Prostate gland (tissue), 2 donors: Measurements from ENCODE around the gene ATP5PO. TPM values are rescaled to one million over a fixed set of nuclear protein-coding genes. Genes with fewer than 3 reads are reported as not detected.

Source experiments
- DNase-seq: peaks from one replicate; pipeline ENCODE4 v3.0.0-alpha.2; 2019; ENCODE audit warnings: low spot score
- H3K27ac ChIP-seq, 2 donors: fragments of 200-600 bp; sonication (generic); 2 replicates each; pipeline ENCODE4 v1.5.1; 2017 to 2019
- H3K27me3 ChIP-seq: fragments of 200-600 bp; sonication (generic); replicated peaks from 2 replicates; pipeline ENCODE4 v1.5.1; 2019; ENCODE audit not compliant: insufficient read depth
- H3K36me3 ChIP-seq, 2 donors: fragments of 200-600 bp; sonication (generic); 1 replicate in 1 of 2; 2 replicates in 1 of 2; pipeline versions ENCODE4 v1.5.1 to v1.8.1; 2017 to 2019
- H3K4me1 ChIP-seq: fragments of 200-600 bp; sonication (generic); replicated peaks from 2 replicates; pipeline ENCODE4 v1.5.1; 2019
- H3K4me3 ChIP-seq, 2 donors: fragments of 200-600 bp; sonication (generic); 2 replicates each; pipeline ENCODE4 v1.5.1; 2017 to 2019
- H3K9me3 ChIP-seq: fragments of 200-600 bp; sonication (generic); 2 replicates; pipeline ENCODE4 v1.5.1; 2017
- POLR2A ChIP-seq: fragments of 450-650 bp; IDR thresholded peaks from one replicate; pipeline ENCODE4 v1.6.1; 2016; ENCODE audit warnings: antibody characterized with exemption, mild to moderate bottlenecking
- POLR2AphosphoS5 ChIP-seq: sonication (generic); formaldehyde crosslinking; IDR thresholded peaks from one replicate; pipeline ENCODE4 v1.6.1; 2017; ENCODE audit warnings: antibody characterized with exemption
- WGBS: methylation state at CpG from one replicate; pipeline ENCODE4 v1.1.5; 2018; 5-methylcytosine and 5-hydroxymethylcytosine counted together
- intact Hi-C: fragments of 100-400 bp; cut with DNase I; formaldehyde crosslinking; loops from one replicate; pipeline ENCODE4 v1.14.2; 2022
- total RNA-seq, 2 donors: library from RNA; depleted of rRNA; stranded (reverse); fragments of >200 nt; gene quantifications; one replicate each; pipeline ENCODE4 v1.1.0, GENCODE V29; 2016
- TF ChIP-seq, protein P1 (sequence below), 4 experiments: fragments of 200-600 bp in 2 of 4; fragments of 450-650 bp in 2 of 4; sonication (generic) in 2 of 4; IDR thresholded peaks; 1 replicate in 3 of 4; 2 replicates in 1 of 4; pipeline ENCODE4 v1.5.1; 2016 to 2019; ENCODE audit warnings: antibody characterized with exemption in 4 of 4, mild to moderate bottlenecking in 2 of 4, moderate library complexity in 2 of 4

The ATP5PO gene
- total RNA-seq, 2 donors from 2014 or later: 143 to 153 TPM

DNA sequence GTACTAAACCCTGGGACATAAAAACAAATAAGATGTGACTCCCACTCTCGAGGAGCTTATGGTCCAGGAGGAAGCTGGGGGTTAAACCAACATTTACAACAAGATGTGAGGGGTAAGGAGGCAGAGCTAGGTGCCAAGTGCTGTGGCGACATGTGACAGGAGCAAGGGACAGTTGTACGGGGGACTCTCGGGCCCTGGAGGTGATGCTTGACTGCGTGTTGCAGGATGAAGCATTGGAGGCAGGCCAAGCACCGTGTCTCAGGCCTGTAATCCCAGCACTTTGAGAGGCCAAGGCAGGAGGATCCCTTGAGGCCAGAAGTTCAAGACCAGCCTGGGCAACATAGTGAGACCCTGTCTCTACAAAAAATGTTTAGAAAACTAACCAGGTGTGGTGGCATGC, 36.8 kb downstream of the ATP5PO start:
- Histone ChIP-seq H3K9me3 (no peaks in the 10 kb centered on the region), H3K27me3 (no peaks in the 10 kb centered on the region), H3K4me1 (no peaks in the 10 kb centered on the region), H3K4me3 (no peak overlapping the region), H3K36me3 (no peaks in the 10 kb centered on the region), H3K27ac (no peak overlapping the region)
- no peak for DNase-seq
- intact Hi-C loops: no loop called here
- TF ChIP-seq, protein P1, sequence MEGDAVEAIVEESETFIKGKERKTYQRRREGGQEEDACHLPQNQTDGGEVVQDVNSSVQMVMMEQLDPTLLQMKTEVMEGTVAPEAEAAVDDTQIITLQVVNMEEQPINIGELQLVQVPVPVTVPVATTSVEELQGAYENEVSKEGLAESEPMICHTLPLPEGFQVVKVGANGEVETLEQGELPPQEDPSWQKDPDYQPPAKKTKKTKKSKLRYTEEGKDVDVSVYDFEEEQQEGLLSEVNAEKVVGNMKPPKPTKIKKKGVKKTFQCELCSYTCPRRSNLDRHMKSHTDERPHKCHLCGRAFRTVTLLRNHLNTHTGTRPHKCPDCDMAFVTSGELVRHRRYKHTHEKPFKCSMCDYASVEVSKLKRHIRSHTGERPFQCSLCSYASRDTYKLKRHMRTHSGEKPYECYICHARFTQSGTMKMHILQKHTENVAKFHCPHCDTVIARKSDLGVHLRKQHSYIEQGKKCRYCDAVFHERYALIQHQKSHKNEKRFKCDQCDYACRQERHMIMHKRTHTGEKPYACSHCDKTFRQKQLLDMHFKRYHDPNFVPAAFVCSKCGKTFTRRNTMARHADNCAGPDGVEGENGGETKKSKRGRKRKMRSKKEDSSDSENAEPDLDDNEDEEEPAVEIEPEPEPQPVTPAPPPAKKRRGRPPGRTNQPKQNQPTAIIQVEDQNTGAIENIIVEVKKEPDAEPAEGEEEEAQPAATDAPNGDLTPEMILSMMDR (IDR thresholded peaks at IDR 0.05): no peak
- TF ChIP-seq POLR2A (no peak), POLR2AphosphoS5 (no peak)
- WGBS: 89% methylated on average over 6 of the region's 6 CpGs

DNA sequence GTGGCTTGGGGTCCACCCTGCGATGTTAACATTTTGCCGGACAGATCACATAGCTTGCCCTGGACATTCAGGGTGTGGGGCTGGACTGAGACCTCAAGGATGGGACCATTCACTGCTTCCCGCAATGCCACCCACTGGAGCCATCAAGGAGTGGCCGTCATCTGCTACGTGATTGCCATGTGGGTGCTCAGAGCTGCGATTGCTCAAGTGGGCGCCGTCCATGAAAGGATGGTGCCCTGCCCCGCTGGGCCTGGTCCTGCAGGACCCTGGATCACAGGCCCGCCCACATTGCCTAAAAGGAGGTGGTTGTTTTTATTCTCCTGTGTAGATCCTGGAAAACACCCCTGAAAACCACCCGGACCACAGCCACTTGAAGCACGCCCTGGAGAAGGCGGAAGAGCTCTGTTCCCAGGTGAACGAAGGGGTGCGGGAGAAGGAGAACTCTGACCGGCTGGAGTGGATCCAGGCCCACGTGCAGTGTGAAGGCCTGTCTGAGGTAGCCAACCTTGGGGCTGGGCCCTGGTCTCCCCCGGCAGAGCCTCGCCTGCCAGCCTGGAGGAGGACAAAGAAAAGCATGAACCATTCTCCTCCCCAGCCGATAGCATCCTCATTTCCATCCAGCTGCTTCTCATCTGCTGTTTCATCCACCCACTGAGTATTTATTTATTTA, 40.4 kb downstream of the ATP5PO start:
- DNase-seq: no peak
- Histone ChIP-seq H3K36me3 (no peaks in the 10 kb centered on the region), H3K9me3 (no peaks in the 10 kb centered on the region), H3K4me3 (no peak overlapping the region), H3K27ac (no peak overlapping the region), H3K4me1 (no peaks in the 10 kb centered on the region), H3K27me3 (no peaks in the 10 kb centered on the region)
- no peak for TF ChIP-seq POLR2A
- TF ChIP-seq POLR2AphosphoS5: no peak
- TF ChIP-seq, protein P1 (IDR thresholded peaks at IDR 0.05): no peak
- intact Hi-C loops: no loop called here
- WGBS: 92% methylated on average over 20 of the region's 20 CpGs

DNA sequence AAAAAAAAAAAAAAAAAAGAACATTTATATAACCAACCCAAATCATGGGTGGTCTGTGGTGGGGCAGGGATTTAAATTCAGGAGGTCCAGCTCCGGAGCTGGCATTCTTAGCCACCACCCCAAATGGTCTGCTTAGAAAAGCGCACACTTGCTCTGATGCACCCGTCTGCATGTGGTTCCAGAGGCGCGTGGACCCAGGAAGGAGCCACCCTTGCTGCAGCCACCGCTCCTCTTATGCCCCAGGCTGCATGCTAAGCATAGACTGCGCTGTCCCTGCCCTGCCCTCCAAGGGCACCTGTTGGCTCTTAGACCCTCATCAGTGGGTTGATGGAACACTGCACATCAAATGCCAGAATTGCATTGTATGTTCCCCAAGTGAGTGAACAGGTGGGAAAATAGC, 41.4 kb downstream of the ATP5PO start:
- TF ChIP-seq, protein P1 (IDR thresholded peaks at IDR 0.05): no peak
- no peak for TF ChIP-seq POLR2A
- no peak for TF ChIP-seq POLR2AphosphoS5
- Histone ChIP-seq H3K27me3 (no peaks in the 10 kb centered on the region), H3K27ac (no peak overlapping the region), H3K36me3 (no peaks in the 10 kb centered on the region), H3K9me3 (no peaks in the 10 kb centered on the region), H3K4me1 (no peaks in the 10 kb centered on the region), H3K4me3 (no peak overlapping the region)
- WGBS: 97% methylated on average over 7 of the region's 7 CpGs
- intact Hi-C loops: no loop called here
- no peak for DNase-seq

DNA sequence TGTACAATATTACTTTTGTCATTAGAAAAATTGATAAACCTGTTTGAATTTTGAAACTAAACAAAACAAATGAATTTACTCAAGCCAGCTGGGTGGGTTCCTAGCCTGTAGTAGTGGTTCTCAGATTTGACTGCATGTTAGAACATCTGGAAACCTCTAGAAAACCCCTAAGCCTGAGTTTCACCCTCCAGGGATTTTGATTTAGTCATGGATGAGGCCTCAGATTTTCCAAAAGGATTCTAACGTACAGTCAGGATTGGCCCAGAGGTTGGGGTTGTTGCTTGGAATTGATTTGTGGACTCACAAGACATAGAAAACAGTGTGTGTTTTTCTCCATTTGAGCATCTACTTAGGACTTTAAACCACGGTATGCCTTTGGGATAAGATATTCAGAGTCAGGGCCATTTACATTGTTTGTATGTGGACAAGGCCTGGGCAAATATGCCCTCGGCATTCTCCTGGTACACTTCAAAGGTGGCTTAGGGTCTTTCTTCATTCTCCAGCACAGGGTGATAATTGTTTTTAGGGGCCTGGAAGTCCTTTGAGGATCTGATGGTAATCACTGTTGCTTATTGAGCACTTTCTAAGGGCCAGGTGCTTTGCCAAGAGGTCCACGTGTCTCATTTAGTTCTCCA, 42.6 kb downstream of the ATP5PO start:
- 79% methylated on average over 4 of the region's 4 CpGs for WGBS
- Histone ChIP-seq H3K27ac (no peak overlapping the region), H3K27me3 (no peaks in the 10 kb centered on the region), H3K4me3 (no peak overlapping the region), H3K36me3 (no peaks in the 10 kb centered on the region), H3K4me1 (no peaks in the 10 kb centered on the region), H3K9me3 (no peaks in the 10 kb centered on the region)
- DNase-seq: no peak
- intact Hi-C loops: no loop called here
- no peak for TF ChIP-seq POLR2A
- no peak for TF ChIP-seq POLR2AphosphoS5
- TF ChIP-seq, protein P1 (IDR thresholded peaks at IDR 0.05): no peak

DNA sequence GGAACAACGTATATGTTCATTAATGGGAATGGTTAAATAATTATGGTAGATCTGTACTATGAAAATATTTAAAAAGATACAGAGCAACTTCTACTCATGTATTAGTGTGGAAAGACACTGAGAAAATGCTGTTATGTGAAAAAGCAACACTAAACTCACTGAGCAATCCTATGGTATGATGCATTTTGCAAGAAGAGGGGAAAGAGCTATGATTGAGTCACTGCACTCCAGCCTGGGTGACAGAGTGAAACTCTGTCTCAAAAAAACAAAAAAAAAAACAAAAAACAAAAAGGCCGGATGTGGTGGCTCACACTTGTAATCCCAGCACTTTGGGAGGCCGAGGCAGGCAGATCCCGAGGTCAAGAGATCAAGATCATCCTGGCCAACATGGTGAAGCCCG, 44.4 kb downstream of the ATP5PO start:
- TF ChIP-seq, protein P1 (IDR thresholded peaks at IDR 0.05): no peak
- Histone ChIP-seq H3K27me3 (no peaks in the 10 kb centered on the region), H3K27ac (no peak overlapping the region), H3K4me1 (no peaks in the 10 kb centered on the region), H3K36me3 (no peaks in the 10 kb centered on the region), H3K4me3 (no peak overlapping the region), H3K9me3 (no peaks in the 10 kb centered on the region)
- WGBS: 88% methylated on average over 5 of the region's 5 CpGs
- DNase-seq: no peak
- intact Hi-C loops: no loop called here
